Activated CD8-positive, alpha-beta memory T cell treated with anti-CD3 and anti-CD28 coated beads, Interleukin-2, amount 10 ng/mL, durations not matched to agents 7 days and 5 days (primary cell): Measurements from ENCODE around the gene CDON. TPM values are rescaled to one million over a fixed set of nuclear protein-coding genes. Genes with fewer than 3 reads are reported as not detected.
"Not testable (repeated sequence)": the region's sequence is repeated elsewhere in the genome, so short reads cannot be mapped to it uniquely, and the experiment has no call there.

ENCODE experiments used
- ATAC-seq: fragments of 150-1000 bp; cut with Tn5 transposase; one replicate; pipeline ENCODE4 v1.10.0; 2021; ENCODE audit warnings: moderate library complexity
- CTCF ChIA-PET: fragments of 350-600 bp; sonication (Branson Sonifier 250); formaldehyde crosslinking; loops from one replicate; lab custom pipeline; 2021; ENCODE audit warnings: antibody characterized with exemption; lab: Charles Lee
- DNase-seq: peaks from one replicate; pipeline ENCODE4 v3.0.0-alpha.2; 2020
- H3K27ac Mint-ChIP-seq: one replicate; pipeline ENCODE4 v1.8.0; 2021; ENCODE audit warnings: mild to moderate bottlenecking, mixed read lengths
- H3K27me3 Mint-ChIP-seq: one replicate; pipeline ENCODE4 v1.8.0; 2021; ENCODE audit warnings: mixed read lengths
- H3K36me3 Mint-ChIP-seq: one replicate; pipeline ENCODE4 v1.8.0; 2021; ENCODE audit warnings: mild to moderate bottlenecking, mixed read lengths
- H3K4me1 Mint-ChIP-seq: one replicate; pipeline ENCODE4 v1.8.0; 2021; ENCODE audit warnings: mixed read lengths
- H3K4me3 Mint-ChIP-seq: one replicate; pipeline ENCODE4 v1.8.0; 2021; ENCODE audit warnings: mild to moderate bottlenecking, moderate library complexity, mixed read lengths
- H3K9me3 Mint-ChIP-seq: one replicate; pipeline ENCODE4 v1.8.0; 2022; ENCODE audit warnings: low read depth, mixed read lengths
- total RNA-seq, 2 experiments: library from RNA; stranded (reverse); gene quantifications; one replicate each; pipeline ENCODE4 v1.2.3, GENCODE V29; 2021

The CDON gene
- total RNA-seq, 2 experiments from 2014 or later, result 1.5 to 1.8 TPM

DNA sequence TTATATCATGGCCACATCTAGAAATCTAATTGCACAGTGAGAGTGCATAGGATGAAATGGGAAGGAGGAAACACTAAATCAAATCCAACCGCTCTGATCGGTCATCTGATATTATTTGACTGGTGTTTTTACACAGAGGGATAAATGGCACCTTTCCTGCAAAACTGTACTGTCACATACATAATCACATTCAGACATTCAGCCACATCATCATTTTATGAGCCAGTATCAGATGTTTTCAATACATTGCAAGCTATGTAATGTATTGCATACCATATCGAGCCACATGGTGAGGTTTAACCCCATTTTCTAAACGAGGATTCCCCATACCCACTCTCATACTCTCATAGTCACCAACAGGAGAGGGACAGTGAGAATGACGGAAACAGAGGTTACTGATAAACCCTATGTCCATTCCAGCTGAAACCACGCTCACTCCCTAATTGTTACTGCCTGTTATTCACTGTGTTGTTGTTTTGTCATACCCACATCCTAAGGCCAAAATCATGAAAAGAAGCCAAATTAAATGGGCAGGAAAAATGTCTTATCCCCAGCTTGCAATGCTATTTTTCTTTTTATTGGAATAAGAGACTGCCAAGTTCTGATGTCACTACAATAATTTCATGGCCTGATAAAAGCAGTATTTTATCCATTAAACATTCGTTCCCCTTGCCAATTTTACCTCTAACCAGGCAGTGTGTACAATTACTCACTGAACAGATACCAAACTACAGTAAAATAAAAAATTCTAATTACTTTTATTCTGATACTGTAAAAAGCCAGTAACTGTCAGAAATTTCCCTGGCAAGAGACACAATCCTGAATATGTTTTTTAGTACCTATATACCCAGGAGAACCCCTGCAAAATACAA is 9.0 kb downstream of the CDON start:
- Mint-ChIP-seq H3K4me3 (no peak overlapping the region), H3K4me1 (peaks cover 3% of the 10 kb centered on the region), H3K27ac (no peak overlapping the region), H3K9me3 (no peaks in the 10 kb centered on the region), H3K27me3 (peaks cover 47% of the 10 kb centered on the region), H3K36me3 (no peaks in the 10 kb centered on the region)
- ATAC-seq (no peak), DNase-seq (no peak)
- CTCF ChIA-PET, result interaction anchor here (1.2 kb wide), 1 partner anchor 9 kb away, joined by 4 read pairs; the partner anchor contains the start of gene CDON

DNA sequence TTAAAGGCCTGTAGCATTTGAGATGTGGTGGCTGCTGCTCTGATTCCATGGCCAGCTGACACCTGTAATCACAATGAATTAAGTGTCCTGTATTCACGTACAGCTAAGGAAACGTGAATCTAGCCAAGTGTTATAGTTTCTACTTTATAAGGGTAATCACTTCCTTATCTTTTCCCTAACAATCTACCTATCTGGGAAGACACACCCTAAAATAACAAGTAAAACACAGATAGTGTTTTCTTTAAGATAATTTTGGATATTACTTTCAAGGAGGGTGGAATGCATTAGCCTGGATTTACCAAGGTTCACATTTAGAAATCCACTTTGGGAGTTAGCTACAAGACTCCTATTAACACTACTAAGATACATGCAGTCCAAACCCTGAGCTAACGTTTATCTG is 11.5 kb downstream of the CDON start:
- DNase-seq (no peak), ATAC-seq (no peak)
- Mint-ChIP-seq H3K4me3 (no peak overlapping the region), H3K4me1 (peaks cover 3% of the 10 kb centered on the region), H3K27me3 (peaks cover 26% of the 10 kb centered on the region), H3K36me3 (no peaks in the 10 kb centered on the region), H3K9me3 (no peaks in the 10 kb centered on the region), H3K27ac (no peak overlapping the region)
- CTCF ChIA-PET, result interaction anchor here (1.1 kb wide), 1 partner anchor 13 kb away, joined by 4 read pairs; no protein-coding TSS in a partner anchor

DNA sequence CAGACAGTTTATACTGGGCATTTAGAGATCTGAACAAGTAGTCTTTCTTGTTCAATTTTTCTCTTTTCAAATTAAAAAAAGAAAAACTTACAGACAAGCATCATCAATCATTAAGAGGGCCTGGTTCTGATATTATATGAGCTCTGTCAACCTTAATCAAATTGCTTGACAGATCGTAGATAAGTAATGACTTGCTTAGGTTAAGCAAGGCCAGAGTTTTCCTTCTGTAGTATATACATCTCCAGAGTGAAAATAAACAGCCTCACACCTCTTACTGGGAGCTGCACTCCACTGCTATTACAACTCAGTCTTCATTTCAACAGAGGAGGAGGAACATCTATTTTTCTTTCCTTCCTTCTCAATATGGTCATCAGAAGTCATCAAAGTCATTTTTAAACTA is 13.5 kb downstream of the CDON start:
- Mint-ChIP-seq H3K27ac (no peak overlapping the region), H3K9me3 (no peaks in the 10 kb centered on the region), H3K4me3 (no peak overlapping the region), H3K36me3 (no peaks in the 10 kb centered on the region), H3K4me1 (peaks cover 3% of the 10 kb centered on the region), H3K27me3 (peaks cover 22% of the 10 kb centered on the region)
- CTCF ChIA-PET, result no interaction called here
- no peak for ATAC-seq
- no peak for DNase-seq

DNA sequence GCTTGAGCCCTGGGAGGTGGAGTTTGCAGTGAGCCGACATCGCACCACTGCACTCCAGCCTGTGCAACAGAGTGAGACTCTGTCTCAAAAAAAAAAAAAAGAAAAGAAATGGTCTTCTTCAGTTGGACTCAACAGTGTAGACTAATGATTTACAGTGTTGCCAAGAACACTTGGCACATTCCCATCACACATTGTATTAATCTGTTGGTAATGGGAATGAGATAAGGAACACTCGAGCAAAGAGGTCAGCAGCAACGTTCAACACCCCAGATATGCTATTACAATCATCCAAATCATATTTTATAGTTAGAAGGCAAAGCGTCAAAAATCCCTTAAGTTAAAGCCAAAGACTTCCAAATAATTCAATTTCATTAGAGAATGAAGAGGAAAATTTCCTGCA is 14.5 kb downstream of the CDON start:
- H3K27ac Mint-ChIP-seq, result no peak overlapping the region
- H3K27me3 Mint-ChIP-seq, result peaks cover 22% of the 10 kb centered on the region
- H3K36me3 Mint-ChIP-seq, result no peaks in the 10 kb centered on the region
- H3K9me3 Mint-ChIP-seq, result no peaks in the 10 kb centered on the region
- CTCF ChIA-PET, result no interaction called here
- ATAC-seq, result no peak
- DNase-seq, result no peak
- H3K4me1 Mint-ChIP-seq, result peaks cover 3% of the 10 kb centered on the region
- no peak overlapping the region for H3K4me3 Mint-ChIP-seq

DNA sequence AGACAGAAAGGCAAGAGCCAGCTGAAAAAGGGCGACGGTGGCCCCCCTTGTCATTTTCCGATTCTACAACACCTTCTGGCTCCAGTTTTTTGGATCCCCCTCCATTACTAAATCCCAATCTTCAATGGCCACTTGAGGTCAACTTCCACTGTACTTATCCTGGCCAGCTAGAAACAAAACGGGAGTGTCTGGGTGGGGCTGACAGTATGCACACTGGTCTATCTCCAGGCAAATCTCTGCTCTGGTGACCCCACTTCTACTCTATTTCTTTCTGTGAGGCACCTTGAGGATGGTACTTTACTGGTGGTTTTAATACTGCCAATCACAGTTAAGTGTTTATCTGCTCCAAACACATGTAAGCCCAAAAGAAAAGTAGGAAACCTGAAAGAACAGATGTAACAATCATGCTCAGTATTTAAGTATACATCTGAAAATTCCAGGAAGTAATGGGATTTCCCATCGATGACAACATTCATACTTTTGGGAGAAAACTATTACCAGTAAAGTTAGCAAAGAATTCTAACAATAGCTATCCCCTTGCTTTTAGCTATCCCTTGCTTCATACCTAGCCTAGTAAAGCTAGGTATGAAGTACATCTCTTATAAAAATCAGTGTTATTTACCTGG is 16.0 kb downstream of the CDON start:
- peaks cover 2% of the 10 kb centered on the region for H3K4me1 Mint-ChIP-seq
- CTCF ChIA-PET, result no interaction called here
- H3K27me3 Mint-ChIP-seq, result peaks cover 22% of the 10 kb centered on the region

DNA sequence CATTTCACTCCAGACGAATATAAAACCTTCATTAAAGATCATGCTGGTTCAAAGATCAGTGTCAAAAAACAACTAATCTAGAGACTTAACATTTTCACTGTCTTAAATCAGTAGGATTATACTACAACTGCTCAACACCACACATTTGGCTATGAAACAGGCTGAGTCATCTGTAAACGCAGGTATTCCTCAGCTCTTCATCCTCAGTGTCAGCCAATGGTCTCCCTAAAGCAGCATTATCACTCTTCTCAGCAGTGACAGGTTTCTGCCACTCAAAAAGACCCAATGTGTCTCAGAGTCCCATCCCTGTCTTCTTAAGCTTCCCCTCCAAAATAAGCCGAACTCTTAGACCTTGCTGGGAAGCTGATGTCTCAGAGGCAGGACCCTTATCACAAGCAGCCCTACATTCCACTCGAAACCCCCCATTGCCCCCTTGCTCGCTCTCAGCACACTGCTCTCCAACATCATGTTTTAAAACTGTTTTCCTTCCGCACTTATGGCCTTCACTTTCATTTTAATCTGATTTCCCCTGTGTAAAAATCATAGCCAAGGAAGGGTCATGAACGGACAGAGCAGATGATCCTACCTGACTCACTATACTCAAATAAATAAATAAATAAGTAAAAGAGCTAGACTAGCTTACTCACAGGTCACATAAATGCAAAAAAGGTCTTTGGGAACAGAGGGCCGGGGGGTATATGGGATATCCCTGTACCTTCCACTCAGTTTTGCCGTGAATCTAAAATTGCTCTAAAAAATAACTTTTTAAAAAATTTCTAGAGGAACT is 23.0 kb downstream of the CDON start:
- ATAC-seq (peak; percentile 39), DNase-seq (no peak)
- no peak overlapping the region for H3K4me3 Mint-ChIP-seq
- no peaks in the 10 kb centered on the region for H3K36me3 Mint-ChIP-seq
- no peaks in the 10 kb centered on the region for H3K27me3 Mint-ChIP-seq
- H3K9me3 Mint-ChIP-seq, result no peaks in the 10 kb centered on the region
- H3K27ac Mint-ChIP-seq, result no peak overlapping the region
- CTCF ChIA-PET, result no interaction called here
- H3K4me1 Mint-ChIP-seq, result no peaks in the 10 kb centered on the region

More for the DNA sequence above, 16.0 kb downstream of the CDON start:
- no peak overlapping the region for H3K4me3 Mint-ChIP-seq
- H3K27ac Mint-ChIP-seq, result no peak overlapping the region
- ATAC-seq, result no peak
- no peaks in the 10 kb centered on the region for H3K36me3 Mint-ChIP-seq
- no peaks in the 10 kb centered on the region for H3K9me3 Mint-ChIP-seq
- DNase-seq, result no peak

DNA sequence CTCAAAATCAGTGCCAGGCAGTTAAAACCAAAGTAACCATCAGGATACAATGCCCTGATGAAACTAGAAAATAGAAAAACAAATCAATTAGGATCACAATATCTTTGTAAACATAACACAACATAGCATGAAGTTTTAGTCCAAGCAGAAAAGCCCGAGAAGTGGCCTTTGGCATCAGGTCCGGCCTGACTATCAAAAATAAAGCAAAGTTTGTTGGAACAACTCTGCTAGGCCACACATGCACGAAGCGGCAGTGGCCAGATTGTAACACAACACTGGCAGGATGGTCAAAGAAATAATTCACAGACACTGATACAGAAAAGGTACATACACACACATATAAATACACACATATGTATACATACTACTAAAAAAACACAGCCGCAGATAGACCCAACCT is 26.9 kb downstream of the CDON start:
- no peaks in the 10 kb centered on the region for H3K4me1 Mint-ChIP-seq
- no peak overlapping the region for H3K4me3 Mint-ChIP-seq
- H3K27me3 Mint-ChIP-seq, result peaks cover 12% of the 10 kb centered on the region
- no peak for DNase-seq
- H3K36me3 Mint-ChIP-seq, result no peaks in the 10 kb centered on the region
- no peak for ATAC-seq
- H3K9me3 Mint-ChIP-seq, result no peaks in the 10 kb centered on the region
- CTCF ChIA-PET, result no interaction called here
- no peak overlapping the region for H3K27ac Mint-ChIP-seq

DNA sequence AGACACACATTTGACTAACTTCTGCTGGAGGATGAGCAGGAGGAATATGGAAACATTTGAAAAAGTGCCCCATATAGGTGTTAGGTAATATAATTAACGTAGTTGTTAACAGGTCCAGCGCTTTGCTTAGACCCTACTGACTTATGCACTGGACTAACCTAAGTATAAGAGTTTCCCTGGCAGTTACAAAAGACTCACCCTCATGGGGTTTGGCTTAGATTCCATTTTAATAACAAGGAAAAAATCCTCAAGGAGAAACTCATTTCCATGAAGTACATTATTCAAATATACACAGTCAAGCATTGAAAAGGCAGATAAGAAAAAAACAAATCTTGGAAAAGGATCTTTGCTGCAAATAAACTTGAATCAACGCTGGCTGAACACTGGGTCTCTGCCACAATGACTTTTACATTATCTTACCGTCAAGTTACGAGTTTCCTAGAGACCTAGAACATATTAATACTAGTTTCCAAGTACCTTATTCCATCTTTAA is 27.7 kb downstream of the CDON start:
- DNase-seq (no peak), ATAC-seq (no peak)
- Mint-ChIP-seq H3K4me3 (no peak overlapping the region), H3K27ac (no peak overlapping the region), H3K4me1 (no peaks in the 10 kb centered on the region), H3K9me3 (no peaks in the 10 kb centered on the region), H3K27me3 (peaks cover 16% of the 10 kb centered on the region), H3K36me3 (no peaks in the 10 kb centered on the region)
- CTCF ChIA-PET, result no interaction called here

DNA sequence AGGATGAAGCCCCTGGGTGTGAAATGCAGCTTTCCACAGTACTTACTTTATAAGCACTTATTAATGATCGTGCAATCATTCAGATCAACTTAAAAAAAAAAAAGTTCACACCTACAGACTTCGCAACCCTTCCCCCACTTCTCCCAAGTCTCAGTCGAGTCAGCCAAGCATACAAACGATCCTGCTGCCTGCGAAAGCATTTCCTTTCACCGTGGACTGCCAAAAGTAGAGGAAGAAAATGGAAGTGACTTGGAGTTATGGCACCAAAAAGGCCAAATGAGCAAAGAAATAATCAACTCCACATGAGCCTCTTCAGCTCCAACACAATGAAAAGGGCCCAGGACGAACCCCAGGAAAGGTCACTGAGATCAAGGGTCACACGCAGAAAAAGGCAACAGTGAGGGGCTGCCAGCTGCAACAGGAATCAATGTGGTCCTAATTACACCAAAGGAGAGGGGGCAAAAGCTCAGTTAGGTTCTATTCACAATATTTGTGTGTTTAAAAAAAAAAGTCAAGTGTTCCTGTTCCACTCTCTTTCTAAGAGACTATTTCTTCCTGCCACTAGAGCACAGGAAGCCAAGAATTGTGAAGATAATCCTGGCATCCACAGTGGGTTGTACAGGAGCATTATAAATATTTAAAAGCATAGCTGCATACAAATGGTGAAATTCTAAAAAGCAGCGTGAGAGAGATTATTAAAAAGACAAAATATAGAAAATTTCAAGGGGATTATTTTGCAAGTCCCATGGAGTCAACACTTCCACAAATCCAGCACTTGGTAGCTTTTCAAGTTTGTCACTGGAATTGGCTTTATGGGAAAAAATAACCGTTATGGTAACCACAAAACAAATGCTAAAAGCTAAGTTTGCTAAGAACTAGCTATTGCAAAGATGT is 28.4 kb downstream of the CDON start:
- Mint-ChIP-seq H3K27me3 (peaks cover 22% of the 10 kb centered on the region), H3K36me3 (no peaks in the 10 kb centered on the region), H3K4me1 (no peaks in the 10 kb centered on the region), H3K27ac (no peak overlapping the region), H3K9me3 (no peaks in the 10 kb centered on the region), H3K4me3 (no peak overlapping the region)
- DNase-seq, result no peak
- ATAC-seq, result no peak
- CTCF ChIA-PET, result no interaction called here

DNA sequence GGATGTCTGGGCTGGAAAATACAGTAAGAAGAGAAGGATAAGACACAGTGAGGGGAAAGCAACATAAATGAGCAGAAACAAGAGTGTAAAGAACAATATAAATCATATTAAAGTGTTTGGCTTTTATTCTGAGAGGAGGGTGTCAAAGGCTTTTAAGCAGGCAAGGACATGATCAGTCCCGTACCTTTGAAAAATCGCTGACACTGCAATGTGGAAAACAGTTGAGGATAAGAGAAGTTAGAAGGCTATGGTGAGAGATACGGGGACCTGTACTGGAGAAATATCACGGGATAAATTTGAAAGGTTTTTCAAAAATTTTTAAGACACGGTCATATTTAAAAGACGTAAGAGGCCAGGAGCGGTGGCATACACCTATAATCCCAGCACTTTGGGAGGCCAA is 30.3 kb downstream of the CDON start:
- Mint-ChIP-seq H3K4me3 (no peak overlapping the region), H3K36me3 (no peaks in the 10 kb centered on the region), H3K4me1 (no peaks in the 10 kb centered on the region), H3K27me3 (peaks cover 24% of the 10 kb centered on the region), H3K9me3 (no peaks in the 10 kb centered on the region), H3K27ac (no peak overlapping the region)
- DNase-seq (no peak), ATAC-seq (no peak)
- CTCF ChIA-PET, result no interaction called here

DNA sequence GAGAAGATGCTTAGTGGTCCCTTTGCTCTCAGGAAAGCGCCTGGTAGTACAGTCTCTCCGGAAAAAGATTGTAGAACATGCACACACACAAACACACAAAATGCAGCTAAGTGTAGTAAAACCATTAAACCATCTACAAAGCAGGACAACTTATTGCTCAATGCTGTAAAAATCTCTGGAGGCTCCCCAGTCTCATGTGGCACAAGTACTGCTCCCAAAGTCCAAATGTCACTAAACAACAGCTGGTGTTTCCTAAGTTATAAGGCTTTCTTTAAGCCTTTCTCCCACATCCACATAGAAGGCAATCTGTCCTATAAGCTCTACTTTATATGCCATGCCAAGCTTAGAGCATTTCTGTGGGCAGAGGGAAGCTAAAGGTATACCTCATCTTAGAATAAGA is 32.9 kb downstream of the CDON start:
- Mint-ChIP-seq H3K27me3 (peaks cover 25% of the 10 kb centered on the region), H3K4me1 (no peaks in the 10 kb centered on the region), H3K4me3 (no peak overlapping the region), H3K9me3 (no peaks in the 10 kb centered on the region), H3K36me3 (no peaks in the 10 kb centered on the region), H3K27ac (no peak overlapping the region)
- DNase-seq (no peak), ATAC-seq (no peak)
- CTCF ChIA-PET, result no interaction called here

DNA sequence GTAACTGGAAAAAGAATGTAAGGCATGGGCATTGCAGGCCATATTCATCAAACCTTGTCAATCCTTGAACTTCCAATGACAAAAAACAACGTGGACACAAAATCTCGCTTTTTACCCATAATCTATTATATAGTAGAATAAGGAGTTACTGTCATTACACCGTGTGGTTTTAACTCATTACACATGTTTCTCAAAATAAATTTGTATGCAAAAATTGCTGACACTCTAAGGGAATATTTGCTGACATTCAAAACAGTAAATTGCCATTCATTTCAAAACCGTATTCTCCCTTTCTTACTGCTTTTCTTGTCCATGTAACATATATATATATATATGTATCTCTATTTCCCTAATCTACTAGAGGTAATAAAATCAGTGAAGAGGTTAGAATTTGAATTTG is 33.4 kb downstream of the CDON start:
- DNase-seq, result no peak
- Mint-ChIP-seq H3K36me3 (no peaks in the 10 kb centered on the region), H3K4me3 (no peak overlapping the region), H3K9me3 (no peaks in the 10 kb centered on the region), H3K27me3 (peaks cover 25% of the 10 kb centered on the region), H3K27ac (no peak overlapping the region), H3K4me1 (no peaks in the 10 kb centered on the region)
- ATAC-seq, result no peak
- CTCF ChIA-PET, result no interaction called here

DNA sequence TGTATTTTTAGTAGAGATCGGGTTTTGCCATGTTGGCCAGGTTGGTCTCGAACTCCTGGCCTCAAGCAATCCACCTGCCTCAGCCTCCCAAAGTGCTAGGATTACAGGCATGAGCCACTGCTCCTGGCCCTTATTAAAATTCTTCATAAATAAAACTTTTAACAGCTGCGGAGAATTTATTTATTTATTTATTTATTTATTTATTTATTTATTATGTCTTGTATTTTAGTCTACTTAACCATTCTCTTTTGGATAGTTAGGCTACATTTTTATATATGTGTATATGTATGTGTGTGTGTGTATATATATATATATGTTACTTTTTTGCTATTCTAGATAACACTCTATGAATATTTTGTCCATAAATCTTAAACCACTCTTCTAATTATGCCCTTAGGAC is 34.1 kb downstream of the CDON start:
- H3K4me3 Mint-ChIP-seq, H3K36me3 Mint-ChIP-seq, DNase-seq, H3K27ac Mint-ChIP-seq, ATAC-seq, CTCF ChIA-PET, H3K9me3 Mint-ChIP-seq, H3K4me1 Mint-ChIP-seq: not testable (repeated sequence)
- H3K27me3 Mint-ChIP-seq, result peaks cover 25% of the 10 kb centered on the region
